Psoas muscle (tissue), 8 donors: Measurements from ENCODE around the gene GRK6. TPM values are rescaled to one million over a fixed set of nuclear protein-coding genes. Genes with fewer than 3 reads are reported as not detected.
A peak's percentile ranks its signal among the peaks of the same experiment; 100 is the strongest.

Experiments
- ATAC-seq, 4 donors: fragments of 200-7000 bp; cut with Tn5 transposase; one replicate each; pipeline ENCODE4 v1.9.1; 2020; ENCODE audit warnings: moderate library complexity in 3 of 4, mild to moderate bottlenecking in 2 of 4
- DNase-seq, 2 donors: peaks; one replicate each; pipeline ENCODE4 v3.0.0-alpha.2; 2020
- H3K27ac ChIP-seq: fragments of 200-600 bp; one replicate; pipeline ENCODE4 v1.8.0; 2022
- H3K27me3 ChIP-seq, 3 donors: fragments of 200-600 bp in 1 of 3; one replicate each; pipeline versions ENCODE4 v1.6.1 to v1.8.0; 2013 to 2022; ENCODE audit warnings: low read length in 2 of 3, mild to moderate bottlenecking in 2 of 3, moderate library complexity in 1 of 3; ENCODE audit not compliant: insufficient read depth in 3 of 3
- H3K36me3 ChIP-seq, 2 donors: fragments of 200-600 bp in 1 of 2; one replicate each; pipeline versions ENCODE4 v1.6.1 to v1.8.0; 2013 to 2022; ENCODE audit warnings: low read depth in 1 of 2, mild to moderate bottlenecking in 1 of 2, moderate library complexity in 1 of 2; ENCODE audit not compliant: insufficient read depth in 1 of 2
- H3K4me1 ChIP-seq: fragments of 200-600 bp; one replicate; pipeline ENCODE4 v1.8.0; 2022
- H3K4me3 ChIP-seq: fragments of 200-600 bp; one replicate; pipeline ENCODE4 v1.8.0; 2022; ENCODE audit warnings: mild to moderate bottlenecking
- H3K9me3 ChIP-seq: fragments of 200-600 bp; one replicate; pipeline ENCODE4 v1.8.0; 2022
- CTCF ChIP-seq: fragments of 200-600 bp; IDR thresholded peaks from one replicate; pipeline ENCODE4 v1.8.0; 2022; ENCODE audit warnings: antibody characterized with exemption
- WGBS, 3 donors: extraction: QIAGEN DNeasy Blood & Tissue Kit; methylation state at CpG; one replicate each; pipeline versions ENCODE4 v1.1.6 to v1.1.7; 2013; 5-methylcytosine and 5-hydroxymethylcytosine counted together
- intact Hi-C, 2 donors: fragments of 100-400 bp; cut with DNase I; formaldehyde crosslinking; loops; one replicate each; pipeline versions ENCODE4 v1.11.0 to v1.14.2; 2022
- polyA plus RNA-seq, 3 donors: library from polyadenylated mRNA; stranded (reverse); fragments of 200-250 nt; gene quantifications; one replicate each; pipeline ENCODE4 v1.2.3, GENCODE V29; 2013
- total RNA-seq, 4 donors: library from RNA; stranded (reverse); fragmentation: NEBNext Ultra II Directional in 2 of 4; extraction: Animal tissue kit (Norgen Biotek cat#: 25700) in 2 of 4; gene quantifications; one replicate each; pipeline versions ENCODE4 v1.2.1 to v1.2.4, GENCODE V29; 2021 to 2023
- donor health status: healthy with polysubstance abuse.
- donor health status: DM: no; HTN: no; CAD: no; lungs with moderate emphysema.
- donor health status: Bipolar disorder and iron deficiency.
- donor health status: healthy.
- donor health status: DM: yes; HTN: yes; CAD: no.
- donor health status: DM: no; HTN: no; CAD: no.
- donor health status: DM: no; HTN: no; CAD: no.
- donor health status: DM: yes; HTN: yes; CAD: no.

Gene GRK6
- total and polyA plus RNA-seq, 7 donors: 12.3 to 22.6 (median 15.8) TPM

- H3K4me1 ChIP-seq: peaks cover 13% of the 10 kb centered on the region
- peaks cover 0 to 21% of the 10 kb centered on the region in 2 donors for H3K36me3 ChIP-seq
- ATAC-seq (no peak), DNase-seq (no peak)
- 45 to 56% (median 47%) methylated on average over 10 of the region's 10 CpGs for WGBS, 3 donors
- intact Hi-C loops: no loop called here
- H3K27me3 ChIP-seq: peaks cover 0 to 26% (median 7%) of the 10 kb centered on the region in 3 donors
- no peaks in the 10 kb centered on the region for H3K9me3 ChIP-seq
- H3K27ac ChIP-seq: no peak overlapping the region
- H3K4me3 ChIP-seq: no peak overlapping the region
- no peak for TF ChIP-seq CTCF
These were observed 18.8 kb downstream of the GRK6 start for GRCh38 chr5:177445052-177445916.

- TF ChIP-seq CTCF: no peak
- Histone ChIP-seq H3K4me3 (peak overlapping the region; percentile 74), H3K9me3 (no peaks in the 10 kb centered on the region), H3K27ac (no peak overlapping the region), H3K27me3 (peaks cover 0 to 32% (median 7%) of the 10 kb centered on the region in 3 donors), H3K36me3 (peaks cover 0 to 16% of the 10 kb centered on the region in 2 donors), H3K4me1 (peaks cover 13% of the 10 kb centered on the region)
- 4 to 5% (median 5%) methylated on average over 8 of the region's 8 CpGs for WGBS, 3 donors
- DNase-seq: no peak
- intact Hi-C loops: no loop called here
- ATAC-seq: no peak
These were observed 19.4 kb downstream of the GRK6 start for GRCh38 chr5:177445917-177446199.

- ATAC-seq: peak; percentile 60 to 84 (median 67)
- H3K36me3 ChIP-seq: peaks cover 0 to 12% of the 10 kb centered on the region in 2 donors
- peak; percentile 63 to 82 for DNase-seq
- intact Hi-C loops: no loop called here
- H3K9me3 ChIP-seq: no peaks in the 10 kb centered on the region
- no peak within 1 kb of the TSS for H3K27ac ChIP-seq
- peak within 1 kb of the TSS; percentile 74 for H3K4me3 ChIP-seq
- TF ChIP-seq CTCF: no peak
- peaks cover 0 to 34% (median 7%) of the 10 kb centered on the region in 3 donors for H3K27me3 ChIP-seq
- peaks cover 13% of the 10 kb centered on the region for H3K4me1 ChIP-seq
- 0 to 1% (median 1%) methylated on average over 44 to 89 of the region's 89 CpGs for WGBS, 3 donors
These were observed 20.0 kb downstream of the GRK6 start, which contains the start of gene PRR7 for GRCh38 chr5:177446200-177447065. Gene PRR7 (plus strand): TSS chr5:177446814. CDS start chr5:177455068, 8,254 bp downstream.

GRCh38 chr5:177447066-177447610 is 20.7 kb downstream of the GRK6 start:
- DNase-seq (peak in 1 of 2 donors; percentile 58), ATAC-seq (peak; percentile 1 to 8 (median 4))
- TF ChIP-seq CTCF: no peak
- Histone ChIP-seq H3K27ac (no peak overlapping the region), H3K9me3 (no peaks in the 10 kb centered on the region), H3K27me3 (peaks cover 0 to 38% (median 7%) of the 10 kb centered on the region in 3 donors), H3K4me1 (peaks cover 13% of the 10 kb centered on the region), H3K4me3 (peak overlapping the region; percentile 74), H3K36me3 (peaks cover 0 to 5% of the 10 kb centered on the region in 2 donors)
- intact Hi-C loops: no loop called here
- WGBS, 3 donors: 0 to 1% (median 0%) methylated on average over 3 to 47 of the region's 52 CpGs
